HEK293 (cell line): ENCODE data around the gene RELT.

Source experiments
- GLI2 ChIP-seq: fragments of 450-650 bp; formaldehyde crosslinking; IDR thresholded peaks from 2 replicates; pipeline ENCODE4; 2017; ENCODE audit warnings: missing biosample characterization, missing genetic modification characterization, low read depth, borderline replicate concordance
- GLIS1 ChIP-seq: fragments of 450-650 bp; formaldehyde crosslinking; IDR thresholded peaks from 2 replicates; pipeline ENCODE4 v1.5.1; 2016; ENCODE audit warnings: missing biosample characterization, missing genetic modification characterization
- KLF17 ChIP-seq: fragments of 450-650 bp; formaldehyde crosslinking; IDR thresholded peaks from 2 replicates; pipeline ENCODE4 v1.5.1; 2016; ENCODE audit warnings: missing biosample characterization, missing genetic modification characterization
- MYNN ChIP-seq: fragments of 450-650 bp; formaldehyde crosslinking; IDR thresholded peaks from 2 replicates; pipeline ENCODE4 v1.5.1; 2016; ENCODE audit warnings: missing biosample characterization, missing genetic modification characterization, borderline replicate concordance
- PATZ1 ChIP-seq: fragments of 450-650 bp; formaldehyde crosslinking; IDR thresholded peaks from 2 replicates; pipeline ENCODE4 v1.5.1; 2016; ENCODE audit warnings: missing biosample characterization, missing genetic modification characterization
- PRDM2 ChIP-seq: fragments of 450-650 bp; formaldehyde crosslinking; IDR thresholded peaks from 2 replicates; pipeline ENCODE4 v1.5.1; 2016; ENCODE audit warnings: missing biosample characterization, missing genetic modification characterization, borderline replicate concordance
- ZFP3 ChIP-seq: fragments of 450-650 bp; formaldehyde crosslinking; IDR thresholded peaks from 2 replicates; pipeline ENCODE4 v1.5.1; 2016; ENCODE audit warnings: low read depth, missing biosample characterization, missing genetic modification characterization
- ZIC2 ChIP-seq: fragments of 450-650 bp; formaldehyde crosslinking; IDR thresholded peaks from 2 replicates; pipeline ENCODE4 v1.5.1; 2016; ENCODE audit warnings: missing biosample characterization, missing genetic modification characterization
- ZNF24 ChIP-seq: fragments of 450-650 bp; formaldehyde crosslinking; IDR thresholded peaks from 2 replicates; pipeline ENCODE4 v1.5.1; 2016; ENCODE audit warnings: missing biosample characterization, missing genetic modification characterization
- ZNF280D ChIP-seq: fragments of 450-650 bp; formaldehyde crosslinking; IDR thresholded peaks from 2 replicates; pipeline ENCODE4 v1.5.1; 2016; ENCODE audit warnings: missing biosample characterization, missing genetic modification characterization
- ZNF302 ChIP-seq: fragments of 450-650 bp; formaldehyde crosslinking; IDR thresholded peaks from 2 replicates; pipeline ENCODE4 v1.5.1; 2016; ENCODE audit warnings: missing biosample characterization, missing genetic modification characterization, low read depth
- ZNF350 ChIP-seq: fragments of 450-650 bp; formaldehyde crosslinking; IDR thresholded peaks from 2 replicates; pipeline ENCODE4 v1.5.0; 2017; ENCODE audit warnings: missing biosample characterization, mild to moderate bottlenecking, missing genetic modification characterization
- ZNF366 ChIP-seq: fragments of 450-650 bp; formaldehyde crosslinking; conservative IDR thresholded peaks from 2 replicates; pipeline ENCODE4 v1.5.1; 2016; ENCODE audit warnings: missing biosample characterization, missing genetic modification characterization
- ZNF404 ChIP-seq: fragments of 450-650 bp; formaldehyde crosslinking; IDR thresholded peaks from 2 replicates; pipeline ENCODE4 v1.5.1; 2017; ENCODE audit warnings: missing biosample characterization, missing genetic modification characterization
- ZNF423 ChIP-seq: fragments of 450-650 bp; formaldehyde crosslinking; IDR thresholded peaks from 2 replicates; pipeline ENCODE4 v1.5.1; 2016; ENCODE audit warnings: missing biosample characterization, missing genetic modification characterization
- ZNF501 ChIP-seq: fragments of 450-650 bp; formaldehyde crosslinking; IDR thresholded peaks from 2 replicates; pipeline ENCODE4 v1.5.1; 2016; ENCODE audit warnings: missing biosample characterization, missing genetic modification characterization
- ZNF513 ChIP-seq: fragments of 450-650 bp; IDR thresholded peaks from 2 replicates; pipeline ENCODE4 v1.5.1; 2018; ENCODE audit warnings: missing biosample characterization, missing genetic modification characterization
- ZNF521 ChIP-seq: fragments of 450-650 bp; formaldehyde crosslinking; IDR thresholded peaks from 2 replicates; pipeline ENCODE4 v1.5.1; 2017; ENCODE audit warnings: missing biosample characterization, mild to moderate bottlenecking, missing genetic modification characterization
- ZNF580 ChIP-seq: fragments of 450-650 bp; formaldehyde crosslinking; IDR thresholded peaks from 2 replicates; pipeline ENCODE4 v1.5.1; 2016; ENCODE audit warnings: missing biosample characterization, missing genetic modification characterization
- ZNF600 ChIP-seq: fragments of 450-650 bp; formaldehyde crosslinking; IDR thresholded peaks from 2 replicates; pipeline ENCODE4 v1.5.1; 2016; ENCODE audit warnings: missing biosample characterization, missing genetic modification characterization
- ZNF626 ChIP-seq: fragments of 450-650 bp; sonication (Bioruptor Pico); formaldehyde crosslinking; IDR thresholded peaks from 2 replicates; pipeline ENCODE4 v1.5.1; 2018; ENCODE audit warnings: missing biosample characterization, missing genetic modification characterization, inconsistent platforms
- ZNF645 ChIP-seq: fragments of 450-650 bp; formaldehyde crosslinking; IDR thresholded peaks from 2 replicates; pipeline ENCODE4; 2016; ENCODE audit warnings: missing biosample characterization, missing genetic modification characterization
- ZNF677 ChIP-seq: fragments of 450-650 bp; IDR thresholded peaks from 2 replicates; pipeline ENCODE4 v1.5.0; 2018; ENCODE audit warnings: missing biosample characterization, mild to moderate bottlenecking, missing genetic modification characterization, moderate library complexity
- ZXDB ChIP-seq: fragments of 450-650 bp; formaldehyde crosslinking; IDR thresholded peaks from 2 replicates; pipeline ENCODE4 v1.5.1; 2016; ENCODE audit warnings: missing biosample characterization, missing genetic modification characterization

The RELT gene

GRCh38 chr11:73334384-73335203 is 41.6 kb upstream of the RELT start (continued):
- TF ChIP-seq KLF17 (tag by site-specific recombination): peak; percentile 39; the same call in 1 of the 2 replicates
- TF ChIP-seq ZIC2: peak; percentile 59
- TF ChIP-seq ZNF350: no peak
- TF ChIP-seq GLI2 (tag by site-specific recombination): no peak
- no peak for TF ChIP-seq ZNF24 (tag by site-specific recombination)
- no peak for TF ChIP-seq ZNF580 (tag by site-specific recombination)
- TF ChIP-seq MYNN (tag by site-specific recombination): no peak
- no peak for TF ChIP-seq PRDM2 (tag by site-specific recombination)
- no peak for TF ChIP-seq ZNF404 (tag by site-specific recombination)
- TF ChIP-seq ZXDB (tag by site-specific recombination): no peak
- no peak for TF ChIP-seq ZNF280D (tag by site-specific recombination)
- no peak for TF ChIP-seq ZNF366 (tag by site-specific recombination)
- TF ChIP-seq ZNF626 (tag by site-specific recombination): no peak
- no peak for TF ChIP-seq ZNF302 (tag by site-specific recombination)
- no peak for TF ChIP-seq ZNF645 (tag by site-specific recombination)
- TF ChIP-seq ZNF521 (tag by site-specific recombination): no peak
- TF ChIP-seq PATZ1 (tag by site-specific recombination): peak; percentile 64
- TF ChIP-seq ZFP3 (tag by site-specific recombination): no peak
- TF ChIP-seq ZNF423: no peak
- TF ChIP-seq ZNF501 (tag by site-specific recombination): no peak
- TF ChIP-seq ZNF677 (tag by site-specific recombination): no peak
- peak; percentile 26; the same call in 1 of the 2 replicates for TF ChIP-seq GLIS1 (tag by site-specific recombination)
- no peak for TF ChIP-seq ZNF513
- peak; percentile 13; the same call in 1 of the 2 replicates for TF ChIP-seq ZNF600
